ENCODE data around the gene OR6S1. TPM values are rescaled to one million over a fixed set of nuclear protein-coding genes. Genes with fewer than 3 reads are reported as not detected.

Gene OR6S1
- total and polyA plus RNA-seq, 2 experiments from 2014 or later, result not detected

DNA sequence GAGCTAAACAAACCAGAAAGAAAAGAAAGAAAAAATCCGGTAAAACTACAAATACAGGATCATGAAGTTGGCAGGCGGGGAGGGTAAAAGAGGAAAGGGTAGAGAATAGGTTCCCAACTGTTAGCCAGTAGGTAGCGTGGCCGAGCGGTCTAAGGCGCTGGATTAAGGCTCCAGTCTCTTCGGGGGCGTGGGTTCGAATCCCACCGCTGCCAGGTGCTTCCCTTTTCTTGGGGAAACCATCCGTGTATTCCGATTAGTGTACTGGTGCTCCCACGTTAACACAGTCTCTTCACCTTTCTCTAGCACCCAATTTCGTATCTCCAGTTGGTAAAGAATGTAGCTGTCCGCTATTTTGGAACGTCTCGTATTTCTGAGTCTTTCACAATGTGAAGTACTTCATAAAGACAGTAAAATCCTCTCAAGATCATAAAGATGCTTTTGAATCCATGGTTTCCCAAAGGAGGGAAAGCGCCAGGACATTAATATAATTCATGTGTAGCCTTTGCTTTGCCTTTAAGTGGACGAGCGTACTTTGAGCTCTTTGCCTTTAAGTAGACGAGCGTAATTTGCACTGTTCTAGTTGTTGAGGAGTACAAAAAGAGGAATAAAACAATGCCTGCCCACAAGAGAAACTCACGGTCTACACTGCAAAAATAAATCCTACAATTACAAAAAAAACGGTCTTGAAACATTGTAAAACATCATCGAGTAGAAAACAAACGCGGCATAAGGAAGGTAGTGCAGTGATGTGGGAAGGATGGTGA, 31.3 kb downstream of the OR6S1 start (continued):
- TF ChIP-seq ZNF114 (CRISPR knock-in tag; IDR thresholded peaks at IDR 0.05), result no peak
- TF ChIP-seq ZNF331 (CRISPR knock-in tag; IDR thresholded peaks at IDR 0.05; ENCODE audit: low read depth), result no peak
- TF ChIP-seq, protein P1, sequence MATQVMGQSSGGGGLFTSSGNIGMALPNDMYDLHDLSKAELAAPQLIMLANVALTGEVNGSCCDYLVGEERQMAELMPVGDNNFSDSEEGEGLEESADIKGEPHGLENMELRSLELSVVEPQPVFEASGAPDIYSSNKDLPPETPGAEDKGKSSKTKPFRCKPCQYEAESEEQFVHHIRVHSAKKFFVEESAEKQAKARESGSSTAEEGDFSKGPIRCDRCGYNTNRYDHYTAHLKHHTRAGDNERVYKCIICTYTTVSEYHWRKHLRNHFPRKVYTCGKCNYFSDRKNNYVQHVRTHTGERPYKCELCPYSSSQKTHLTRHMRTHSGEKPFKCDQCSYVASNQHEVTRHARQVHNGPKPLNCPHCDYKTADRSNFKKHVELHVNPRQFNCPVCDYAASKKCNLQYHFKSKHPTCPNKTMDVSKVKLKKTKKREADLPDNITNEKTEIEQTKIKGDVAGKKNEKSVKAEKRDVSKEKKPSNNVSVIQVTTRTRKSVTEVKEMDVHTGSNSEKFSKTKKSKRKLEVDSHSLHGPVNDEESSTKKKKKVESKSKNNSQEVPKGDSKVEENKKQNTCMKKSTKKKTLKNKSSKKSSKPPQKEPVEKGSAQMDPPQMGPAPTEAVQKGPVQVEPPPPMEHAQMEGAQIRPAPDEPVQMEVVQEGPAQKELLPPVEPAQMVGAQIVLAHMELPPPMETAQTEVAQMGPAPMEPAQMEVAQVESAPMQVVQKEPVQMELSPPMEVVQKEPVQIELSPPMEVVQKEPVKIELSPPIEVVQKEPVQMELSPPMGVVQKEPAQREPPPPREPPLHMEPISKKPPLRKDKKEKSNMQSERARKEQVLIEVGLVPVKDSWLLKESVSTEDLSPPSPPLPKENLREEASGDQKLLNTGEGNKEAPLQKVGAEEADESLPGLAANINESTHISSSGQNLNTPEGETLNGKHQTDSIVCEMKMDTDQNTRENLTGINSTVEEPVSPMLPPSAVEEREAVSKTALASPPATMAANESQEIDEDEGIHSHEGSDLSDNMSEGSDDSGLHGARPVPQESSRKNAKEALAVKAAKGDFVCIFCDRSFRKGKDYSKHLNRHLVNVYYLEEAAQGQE (IDR thresholded peaks at IDR 0.05; ENCODE audit: unreplicated experiment), result no peak
- no peak for TF ChIP-seq STAT1 (IDR thresholded peaks at IDR 0.05; ENCODE audit: unreplicated experiment)
- TF ChIP-seq, protein P2, sequence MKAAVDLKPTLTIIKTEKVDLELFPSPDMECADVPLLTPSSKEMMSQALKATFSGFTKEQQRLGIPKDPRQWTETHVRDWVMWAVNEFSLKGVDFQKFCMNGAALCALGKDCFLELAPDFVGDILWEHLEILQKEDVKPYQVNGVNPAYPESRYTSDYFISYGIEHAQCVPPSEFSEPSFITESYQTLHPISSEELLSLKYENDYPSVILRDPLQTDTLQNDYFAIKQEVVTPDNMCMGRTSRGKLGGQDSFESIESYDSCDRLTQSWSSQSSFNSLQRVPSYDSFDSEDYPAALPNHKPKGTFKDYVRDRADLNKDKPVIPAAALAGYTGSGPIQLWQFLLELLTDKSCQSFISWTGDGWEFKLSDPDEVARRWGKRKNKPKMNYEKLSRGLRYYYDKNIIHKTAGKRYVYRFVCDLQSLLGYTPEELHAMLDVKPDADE (IDR thresholded peaks at IDR 0.05), result no peak
- TF ChIP-seq JUNB (IDR thresholded peaks at IDR 0.05; ENCODE audit: unreplicated experiment), result no peak
- TF ChIP-seq EZH2 (IDR thresholded peaks at IDR 0.05; ENCODE audit: low read depth, unreplicated experiment), result no peak

DNA sequence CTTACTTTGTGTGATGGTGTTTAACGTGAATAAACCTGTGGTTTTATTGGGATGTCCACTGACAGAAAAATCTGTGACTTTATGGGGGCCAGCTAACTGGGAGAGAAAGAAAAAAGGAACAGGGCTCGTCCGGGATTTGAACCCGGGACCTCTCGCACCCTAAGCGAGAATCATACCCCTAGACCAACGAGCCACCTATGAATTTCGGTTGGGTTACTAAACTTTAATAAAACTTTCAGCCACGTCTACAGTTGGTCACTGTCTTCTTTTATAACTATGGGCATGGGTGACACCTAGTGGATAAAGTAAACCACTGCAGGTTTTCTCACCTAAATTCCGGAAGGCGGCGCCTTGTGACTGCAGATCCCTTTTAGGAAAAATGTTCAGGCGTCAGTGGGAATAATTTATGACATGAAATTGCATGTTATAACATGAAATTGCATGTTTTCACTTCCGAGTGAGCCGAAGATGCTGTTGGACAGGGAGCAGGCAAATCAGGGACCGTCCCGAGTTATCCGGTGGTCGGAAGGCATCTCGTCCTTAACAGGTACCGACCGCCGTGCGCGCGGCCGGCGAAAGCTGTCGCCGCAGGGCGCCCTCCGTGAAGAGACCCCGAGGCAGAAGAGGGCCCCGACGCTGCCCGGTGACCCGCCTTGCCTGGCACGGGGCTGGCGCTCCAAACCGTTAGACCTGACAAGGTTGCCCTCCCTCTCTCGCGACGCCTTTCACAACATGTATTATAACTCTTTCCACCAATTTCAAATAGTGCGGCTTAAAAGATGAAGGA, 32.1 kb downstream of the OR6S1 start:
- Mint-ChIP-seq H3K9me3 (no peaks in the 10 kb centered on the region), H3K36me3 (ENCODE audit: low read depth) (no peaks in the 10 kb centered on the region), H3K4me1 (peaks cover 11% of the 10 kb centered on the region), H3K27me3 (ENCODE audit: insufficient read depth, low read depth, poor library complexity) (no peaks in the 10 kb centered on the region), H3K4me3 (no peak overlapping the region), H3K27ac (no peak overlapping the region)
- ATAC-seq (peak; percentile 12), DNase-seq (ENCODE audit: low spot score) (peak; percentile 92)
- peaks cover 26% of the 10 kb centered on the region for H3K4me1 ChIP-seq (ENCODE audit: insufficient read depth)
- peak overlapping the region; percentile 77 for H3K4me3 ChIP-seq
- no peaks in the 10 kb centered on the region for H3K79me2 ChIP-seq (replicated peaks; ENCODE audit: insufficient read depth)
- no peak overlapping the region for H3K27ac ChIP-seq (ENCODE audit: low read depth)
- peaks cover 11% of the 10 kb centered on the region; the same call in 1 of the 2 replicates for H3K27me3 ChIP-seq (ENCODE audit: insufficient read depth)
- H3K9me2 ChIP-seq (ENCODE audit: insufficient read depth), result peaks cover 6% of the 10 kb centered on the region; the same call in 1 of the 2 replicates
- no peaks in the 10 kb centered on the region for H4K20me1 ChIP-seq (replicated peaks; ENCODE audit: insufficient read depth)
- H3F3A ChIP-seq (replicated peaks; ENCODE audit: low read depth), result no peaks in the 10 kb centered on the region; the same call in 1 of the 2 replicates
- H2AFZ ChIP-seq, result peak overlapping the region; percentile 14; the same call in 1 of the 2 replicates
- no peaks in the 10 kb centered on the region for H3K36me3 ChIP-seq (ENCODE audit: insufficient read depth)
- peak overlapping the region; percentile 79 for H3K4me2 ChIP-seq
- TF ChIP-seq, protein P3, sequence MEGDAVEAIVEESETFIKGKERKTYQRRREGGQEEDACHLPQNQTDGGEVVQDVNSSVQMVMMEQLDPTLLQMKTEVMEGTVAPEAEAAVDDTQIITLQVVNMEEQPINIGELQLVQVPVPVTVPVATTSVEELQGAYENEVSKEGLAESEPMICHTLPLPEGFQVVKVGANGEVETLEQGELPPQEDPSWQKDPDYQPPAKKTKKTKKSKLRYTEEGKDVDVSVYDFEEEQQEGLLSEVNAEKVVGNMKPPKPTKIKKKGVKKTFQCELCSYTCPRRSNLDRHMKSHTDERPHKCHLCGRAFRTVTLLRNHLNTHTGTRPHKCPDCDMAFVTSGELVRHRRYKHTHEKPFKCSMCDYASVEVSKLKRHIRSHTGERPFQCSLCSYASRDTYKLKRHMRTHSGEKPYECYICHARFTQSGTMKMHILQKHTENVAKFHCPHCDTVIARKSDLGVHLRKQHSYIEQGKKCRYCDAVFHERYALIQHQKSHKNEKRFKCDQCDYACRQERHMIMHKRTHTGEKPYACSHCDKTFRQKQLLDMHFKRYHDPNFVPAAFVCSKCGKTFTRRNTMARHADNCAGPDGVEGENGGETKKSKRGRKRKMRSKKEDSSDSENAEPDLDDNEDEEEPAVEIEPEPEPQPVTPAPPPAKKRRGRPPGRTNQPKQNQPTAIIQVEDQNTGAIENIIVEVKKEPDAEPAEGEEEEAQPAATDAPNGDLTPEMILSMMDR (conservative IDR thresholded peaks at IDR 0.05; ENCODE audit: low read depth in 2 of 2), result peak; percentile 81 to 99
- TF ChIP-seq ZNF331 (CRISPR knock-in tag; IDR thresholded peaks at IDR 0.05; ENCODE audit: low read depth) (no peak), STAT1 (IDR thresholded peaks at IDR 0.05; ENCODE audit: unreplicated experiment) (no peak), NANOG (IDR thresholded peaks at IDR 0.05; ENCODE audit: borderline replicate concordance) (no peak), CREB1 (CRISPR knock-in tag; IDR thresholded peaks at IDR 0.05; ENCODE audit: low read depth) (peak; percentile 61; the same call in 1 of the 2 replicates), ZNF114 (CRISPR knock-in tag; IDR thresholded peaks at IDR 0.05) (no peak), EZH2phosphoT487 (IDR thresholded peaks at IDR 0.05; ENCODE audit: unreplicated experiment) (no peak)
